WI38 (cell line): Measurements from ENCODE around the gene MXI1.

ENCODE experiments used
- H3K4me3 ChIP-seq: 2 replicates; pipeline ENCODE4 v1.5.1; 2011; ENCODE audit warnings: low read depth, mild to moderate bottlenecking, control low read depth, low read length
- TF ChIP-seq, protein P1 (sequence below): IDR thresholded peaks from 2 replicates; pipeline ENCODE4 v1.5.1; 2012; ENCODE audit warnings: low read depth, mild to moderate bottlenecking, control low read depth, low read length

Gene MXI1

GRCh38 chr10:110279407-110279986, 72.1 kb downstream of the MXI1 start:
- no peak overlapping the region for H3K4me3 ChIP-seq
- TF ChIP-seq, protein P1, sequence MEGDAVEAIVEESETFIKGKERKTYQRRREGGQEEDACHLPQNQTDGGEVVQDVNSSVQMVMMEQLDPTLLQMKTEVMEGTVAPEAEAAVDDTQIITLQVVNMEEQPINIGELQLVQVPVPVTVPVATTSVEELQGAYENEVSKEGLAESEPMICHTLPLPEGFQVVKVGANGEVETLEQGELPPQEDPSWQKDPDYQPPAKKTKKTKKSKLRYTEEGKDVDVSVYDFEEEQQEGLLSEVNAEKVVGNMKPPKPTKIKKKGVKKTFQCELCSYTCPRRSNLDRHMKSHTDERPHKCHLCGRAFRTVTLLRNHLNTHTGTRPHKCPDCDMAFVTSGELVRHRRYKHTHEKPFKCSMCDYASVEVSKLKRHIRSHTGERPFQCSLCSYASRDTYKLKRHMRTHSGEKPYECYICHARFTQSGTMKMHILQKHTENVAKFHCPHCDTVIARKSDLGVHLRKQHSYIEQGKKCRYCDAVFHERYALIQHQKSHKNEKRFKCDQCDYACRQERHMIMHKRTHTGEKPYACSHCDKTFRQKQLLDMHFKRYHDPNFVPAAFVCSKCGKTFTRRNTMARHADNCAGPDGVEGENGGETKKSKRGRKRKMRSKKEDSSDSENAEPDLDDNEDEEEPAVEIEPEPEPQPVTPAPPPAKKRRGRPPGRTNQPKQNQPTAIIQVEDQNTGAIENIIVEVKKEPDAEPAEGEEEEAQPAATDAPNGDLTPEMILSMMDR: peak; percentile 53

DNA sequence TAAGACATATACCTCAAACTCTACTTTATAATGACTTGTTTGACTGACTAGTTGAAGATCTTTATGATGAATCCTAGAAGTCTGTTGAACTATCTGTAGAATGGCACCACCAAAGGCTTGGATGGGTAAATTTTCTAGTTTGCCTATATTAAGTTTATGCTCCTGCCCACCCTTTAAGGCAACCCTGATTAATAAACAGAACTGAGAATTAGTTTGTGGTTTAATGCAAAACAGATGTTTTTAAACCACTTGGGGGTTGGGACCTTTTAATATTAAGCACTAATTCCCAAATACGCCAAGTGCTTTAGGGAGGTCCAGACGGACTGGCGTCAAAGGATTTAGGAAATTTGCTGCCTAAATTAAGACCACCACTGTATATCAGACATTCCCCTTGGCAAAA, 76.9 kb downstream of the MXI1 start:
- TF ChIP-seq, protein P1: no peak
- H3K4me3 ChIP-seq: no peak overlapping the region

- H3K4me3 ChIP-seq: no peak overlapping the region
- TF ChIP-seq, protein P1: no peak
Measured at GRCh38 chr10:110285501-110285900, 78.1 kb downstream of the MXI1 start.

- TF ChIP-seq, protein P1: no peak
- no peak overlapping the region for H3K4me3 ChIP-seq
Measured at GRCh38 chr10:110286841-110287240, 79.4 kb downstream of the MXI1 start.

DNA sequence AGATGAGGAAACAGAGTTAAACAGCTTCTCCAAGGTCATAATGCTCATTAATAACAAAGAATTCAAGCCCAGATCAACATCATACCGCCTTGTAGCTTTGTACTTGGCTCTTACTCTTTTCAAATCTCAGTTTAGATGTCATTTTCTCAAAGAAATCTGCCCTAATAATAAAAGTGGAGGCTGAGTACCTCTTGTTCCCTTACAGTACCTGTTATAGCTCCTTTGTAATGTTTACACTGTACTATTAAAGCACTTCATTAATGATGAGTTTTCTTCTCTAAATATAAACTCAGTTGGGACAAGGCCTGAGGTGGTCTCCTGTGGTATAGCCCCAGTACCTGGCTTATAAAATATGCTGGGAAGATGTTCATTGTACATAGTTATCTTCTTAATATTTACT, 89.6 kb downstream of the MXI1 start:
- TF ChIP-seq, protein P1: no peak
- no peak overlapping the region for H3K4me3 ChIP-seq

GRCh38 chr10:110300486-110300986, 93.1 kb downstream of the MXI1 start:
- no peak overlapping the region for H3K4me3 ChIP-seq

GRCh38 chr10:110303681-110304080, 96.3 kb downstream of the MXI1 start:
- TF ChIP-seq, protein P1: no peak
- H3K4me3 ChIP-seq: peak overlapping the region; percentile 93

More at GRCh38 chr10:110300486-110300986, 93.1 kb downstream of the MXI1 start:
- TF ChIP-seq, protein P1: no peak
